Stomach (tissue), 4 donors: ENCODE results near the gene PAK2.

Source experiments
- CTCF ChIP-seq, 7 experiments: fragments of 450-650 bp in 4 of 7; fragments of 200-600 bp in 3 of 7; sonication (generic) in 3 of 7; IDR thresholded peaks; one replicate each; pipeline ENCODE4 v1.5.1; 2016 to 2019; ENCODE audit warnings: antibody characterized with exemption in 7 of 7, control low read depth in 2 of 7, mild to moderate bottlenecking in 1 of 7
- EP300 ChIP-seq: sonication (generic); formaldehyde crosslinking; IDR thresholded peaks from one replicate; pipeline ENCODE4 v1.6.1; 2017; ENCODE audit warnings: antibody characterized with exemption
- POLR2A ChIP-seq, 4 donors: fragments of 450-650 bp; IDR thresholded peaks; one replicate each; pipeline ENCODE4 v1.6.1; 2016; ENCODE audit warnings: antibody characterized with exemption in 4 of 4, control low read depth in 2 of 4, mild to moderate bottlenecking in 1 of 4, moderate library complexity in 1 of 4
- POLR2AphosphoS5 ChIP-seq, 3 donors: sonication (generic); formaldehyde crosslinking; IDR thresholded peaks; one replicate each; pipeline ENCODE4 v1.6.1; 2016; ENCODE audit warnings: antibody characterized with exemption in 3 of 3

GRCh38 chr3:196794467-196794866 is 54.8 kb downstream of the PAK2 start:
- TF ChIP-seq CTCF (IDR thresholded peaks at IDR 0.05) (no peak), POLR2A (IDR thresholded peaks at IDR 0.05) (no peak), POLR2AphosphoS5 (IDR thresholded peaks at IDR 0.05) (no peak), EP300 (no peak)
